GM21619 (cell line): Measurements from ENCODE around the gene ATL3.
"Not testable (repeated sequence)": the region's sequence is repeated elsewhere in the genome, so short reads cannot be mapped to it uniquely, and the experiment has no call there.

ENCODE experiments used
- ATAC-seq: cut with Tn5 transposase; IDR thresholded peaks from one replicate; pipeline ENCODE4 v1.9.1; 2021; ENCODE audit not compliant: unreplicated experiment

Gene ATL3

GRCh38 chr11:63681321-63682065 lies 10.3 kb upstream of the ATL3 start, which contains the start of gene RTN3:
Gene RTN3 (plus strand): TSS chr11:63681500. CDS start chr11:63681637, 137 bp downstream.
- ATAC-seq, result peak; percentile 82

- ATAC-seq, result no peak
These were observed 9.7 kb upstream of the ATL3 start for GRCh38 chr11:63680834-63681320.

- ATAC-seq, result no peak
These were observed 2.4 kb upstream of the ATL3 start for GRCh38 chr11:63673579-63673978.

- ATAC-seq, result no peak
These were observed 1.9 kb upstream of the ATL3 start for GRCh38 chr11:63672936-63673539.

- no peak for ATAC-seq
These were observed 934 bp upstream of the ATL3 start for GRCh38 chr11:63672156-63672463.

GRCh38 chr11:63670433-63671321 lies 499 bp downstream of the ATL3 start:
- peak; percentile 28 for ATAC-seq

GRCh38 chr11:63670096-63670432 lies 1.1 kb downstream of the ATL3 start:
- ATAC-seq, result no peak

- ATAC-seq, result no peak
These were observed 3.0 kb downstream of the ATL3 start for GRCh38 chr11:63667995-63668795.

GRCh38 chr11:63666874-63667273 lies 4.3 kb downstream of the ATL3 start:
- no peak for ATAC-seq

- ATAC-seq, result no peak
These were observed 7.4 kb downstream of the ATL3 start for GRCh38 chr11:63663809-63664208.

- ATAC-seq, result no peak
These were observed 10.2 kb downstream of the ATL3 start for GRCh38 chr11:63660972-63661371.

- no peak for ATAC-seq
These were observed 18.5 kb downstream of the ATL3 start for GRCh38 chr11:63652671-63653070.

- ATAC-seq, result no peak
These were observed 28.0 kb downstream of the ATL3 start for GRCh38 chr11:63643205-63643604.

- no peak for ATAC-seq
These were observed 29.4 kb downstream of the ATL3 start for GRCh38 chr11:63641727-63642126.

- ATAC-seq, result no peak
These were observed 31.9 kb downstream of the ATL3 start for GRCh38 chr11:63639199-63639832.

GRCh38 chr11:63638436-63638835 lies 32.7 kb downstream of the ATL3 start:
- not testable (repeated sequence) for ATAC-seq

- no peak for ATAC-seq
These were observed 35.3 kb downstream of the ATL3 start for GRCh38 chr11:63635762-63636465.

GRCh38 chr11:63629426-63629825 lies 41.8 kb downstream of the ATL3 start:
- ATAC-seq, result no peak

GRCh38 chr11:63623513-63624140 lies 47.5 kb downstream of the ATL3 start:
- no peak for ATAC-seq
